Keratinocyte (primary cell): Measurements from ENCODE around the gene EPB41.

Experiments
- EZH2 ChIP-seq: IDR thresholded peaks from one replicate; pipeline ENCODE4 v1.6.1; 2012; ENCODE audit warnings: inconsistent platforms, mild to moderate bottlenecking, low read length, moderate library complexity
- TF ChIP-seq, protein P1 (sequence below), 3 experiments: IDR thresholded peaks in 1 of 3; conservative IDR thresholded peaks in 1 of 3; optimal IDR thresholded peaks in 1 of 3; 2 replicates in 2 of 3; 3 replicates in 1 of 3; pipeline versions ENCODE3 to v1.5.1; 2011; ENCODE audit warnings: low read length in 3 of 3, mild to moderate bottlenecking in 3 of 3, moderate library complexity in 2 of 3, control low read depth in 1 of 3, inconsistent platforms in 1 of 3; ENCODE audit not compliant: insufficient read depth in 2 of 3; ENCODE audit errors: extremely low read depth in 1 of 3

GRCh38 chr1:28877132-28877781 is 37.1 kb upstream of the EPB41 start:
- TF ChIP-seq, protein P1, sequence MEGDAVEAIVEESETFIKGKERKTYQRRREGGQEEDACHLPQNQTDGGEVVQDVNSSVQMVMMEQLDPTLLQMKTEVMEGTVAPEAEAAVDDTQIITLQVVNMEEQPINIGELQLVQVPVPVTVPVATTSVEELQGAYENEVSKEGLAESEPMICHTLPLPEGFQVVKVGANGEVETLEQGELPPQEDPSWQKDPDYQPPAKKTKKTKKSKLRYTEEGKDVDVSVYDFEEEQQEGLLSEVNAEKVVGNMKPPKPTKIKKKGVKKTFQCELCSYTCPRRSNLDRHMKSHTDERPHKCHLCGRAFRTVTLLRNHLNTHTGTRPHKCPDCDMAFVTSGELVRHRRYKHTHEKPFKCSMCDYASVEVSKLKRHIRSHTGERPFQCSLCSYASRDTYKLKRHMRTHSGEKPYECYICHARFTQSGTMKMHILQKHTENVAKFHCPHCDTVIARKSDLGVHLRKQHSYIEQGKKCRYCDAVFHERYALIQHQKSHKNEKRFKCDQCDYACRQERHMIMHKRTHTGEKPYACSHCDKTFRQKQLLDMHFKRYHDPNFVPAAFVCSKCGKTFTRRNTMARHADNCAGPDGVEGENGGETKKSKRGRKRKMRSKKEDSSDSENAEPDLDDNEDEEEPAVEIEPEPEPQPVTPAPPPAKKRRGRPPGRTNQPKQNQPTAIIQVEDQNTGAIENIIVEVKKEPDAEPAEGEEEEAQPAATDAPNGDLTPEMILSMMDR (optimal IDR thresholded peaks at IDR 0.05 in 1 of 3, IDR thresholded peaks at IDR 0.05 in 1 of 3, conservative IDR thresholded peaks at IDR 0.05 in 1 of 3; ENCODE audit: extremely low read depth in 1 of 3, insufficient read depth in 2 of 3, low read length in 3 of 3), result peak; percentile 87 to 99 (median 99)
- TF ChIP-seq EZH2, result no peak
